NCI-H187 treated with DMSO at 0.1 percent for 48 hours (cell line): ENCODE results near the gene GNAL.

Experiments used
- DNase-seq: peaks from one replicate; lab custom pipeline; 2025; lab: John Stamatoyannopoulos, UW

GNAL gene

GRCh38 chr18:11762429-11762828, 73.4 kb downstream of the GNAL start:
- DNase-seq: no peak

GRCh38 chr18:11767329-11767728, 78.3 kb downstream of the GNAL start:
- DNase-seq: no peak

- DNase-seq: no peak
Measured at GRCh38 chr18:11767935-11768334, 78.9 kb downstream of the GNAL start.

GRCh38 chr18:11775436-11776174, 86.5 kb downstream of the GNAL start:
- DNase-seq: no peak

- DNase-seq: no peak
Measured at GRCh38 chr18:11780042-11780441, 91.0 kb downstream of the GNAL start.

DNA sequence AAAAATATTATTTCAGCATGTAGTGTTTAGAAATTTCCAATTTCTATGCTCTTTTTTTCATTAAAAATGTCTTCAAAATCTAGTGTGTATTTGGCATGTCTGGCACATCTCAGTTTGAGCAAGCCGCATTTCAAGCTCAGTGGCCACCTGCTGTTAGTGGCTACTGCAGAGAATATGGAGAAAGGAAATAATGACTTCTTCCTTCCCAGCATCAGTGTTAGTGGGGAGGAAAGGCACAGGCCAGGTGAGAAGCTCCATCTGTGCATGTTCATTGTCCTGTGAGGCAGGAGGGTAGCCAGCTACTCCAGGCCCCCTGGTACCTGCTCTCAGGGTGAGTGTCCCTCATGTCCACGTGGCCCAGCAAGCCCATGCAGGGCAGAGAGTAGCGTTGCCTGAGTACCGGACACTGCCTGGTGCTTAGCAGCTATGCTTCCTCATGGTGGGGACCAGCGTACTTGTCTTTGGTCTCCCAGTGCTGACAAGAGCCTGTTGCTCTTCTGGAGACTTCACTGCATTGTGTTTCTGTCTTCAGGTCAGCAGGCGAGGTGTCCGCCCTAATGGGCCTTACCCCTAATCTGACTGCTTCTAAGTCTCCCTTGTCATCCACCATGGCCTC, 94.8 kb downstream of the GNAL start:
- DNase-seq: no peak

DNA sequence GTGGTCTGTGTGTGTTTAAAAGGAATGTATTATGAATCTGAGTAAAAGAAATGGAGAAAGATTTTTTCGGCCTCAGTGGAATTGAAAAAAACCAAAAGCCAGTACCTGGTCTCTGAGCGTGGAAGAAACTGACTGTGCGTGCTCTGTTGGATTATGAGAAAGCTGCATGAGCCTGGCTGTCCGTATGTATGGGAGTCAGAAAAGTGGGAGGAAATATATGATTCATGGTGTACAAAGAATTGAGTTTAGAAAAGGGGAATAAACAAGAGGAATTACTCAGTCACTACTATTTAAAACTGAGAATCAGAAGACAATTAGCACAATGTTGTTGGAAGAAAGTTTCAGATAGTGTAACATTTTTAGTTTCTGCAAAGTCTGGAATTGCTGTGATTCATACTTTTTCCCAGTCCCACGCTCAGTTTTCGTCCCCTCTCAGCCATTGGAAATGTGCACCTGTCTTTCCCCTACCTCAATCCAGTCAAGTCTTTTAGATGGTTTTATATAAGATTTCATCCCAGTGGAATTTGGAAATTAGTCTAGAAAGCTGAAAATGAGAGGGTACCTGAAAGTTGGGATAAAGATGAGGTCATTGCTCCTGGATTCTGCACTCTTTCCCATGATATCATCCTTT, 95.7 kb downstream of the GNAL start:
- no peak for DNase-seq

DNA sequence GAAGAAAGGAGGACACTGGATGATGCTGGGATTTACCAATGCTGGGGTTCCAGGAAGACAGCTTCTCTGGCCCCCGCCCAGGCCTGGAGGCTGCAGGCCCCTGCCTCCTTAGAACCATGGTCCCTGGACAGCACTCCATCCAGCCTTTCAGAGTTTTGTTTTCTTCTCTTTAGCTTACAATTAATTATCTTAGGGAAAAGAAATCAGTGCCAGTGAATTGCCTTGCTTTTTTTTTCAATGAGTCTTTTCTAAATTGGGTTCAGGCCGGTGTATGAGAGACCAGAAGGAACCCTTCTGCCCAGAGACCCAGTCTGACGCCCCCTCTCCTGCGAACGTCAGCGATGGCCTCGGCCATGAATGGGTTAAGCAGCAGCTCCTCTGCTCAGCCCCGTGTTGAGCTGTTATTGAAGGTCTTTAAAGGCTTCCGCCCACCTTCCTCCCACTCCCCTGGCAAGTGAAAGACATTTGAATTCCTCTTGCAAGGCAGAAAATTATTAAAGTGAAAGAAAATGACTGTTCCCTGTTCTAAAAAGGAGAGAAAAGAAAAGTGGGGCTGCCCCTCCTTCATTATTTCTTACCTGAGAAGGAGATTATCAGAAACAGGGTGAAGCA, 96.5 kb downstream of the GNAL start:
- DNase-seq: no peak

- DNase-seq: no peak
Measured at GRCh38 chr18:11789716-11790510, 100.8 kb downstream of the GNAL start.

DNA sequence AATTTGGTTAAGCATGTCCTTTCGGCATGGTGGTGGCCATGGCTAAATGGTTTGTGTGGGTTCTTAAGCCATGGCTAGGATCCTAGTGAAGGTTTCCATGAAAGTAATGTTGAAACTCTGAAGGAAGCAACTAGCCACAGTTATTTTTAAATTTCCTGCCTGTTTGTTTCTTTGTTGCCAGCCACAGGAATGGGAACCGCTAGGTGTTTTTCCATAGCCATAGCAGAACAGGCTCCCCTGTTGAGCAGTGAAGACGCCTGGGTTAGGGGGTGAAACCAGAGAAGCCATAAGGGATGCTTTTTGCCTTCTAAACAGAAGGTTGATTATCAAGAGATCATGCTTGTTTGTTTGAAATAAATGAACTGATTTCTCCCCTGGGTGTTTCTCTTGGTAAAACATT, 102.1 kb downstream of the GNAL start:
- DNase-seq: no peak

DNA sequence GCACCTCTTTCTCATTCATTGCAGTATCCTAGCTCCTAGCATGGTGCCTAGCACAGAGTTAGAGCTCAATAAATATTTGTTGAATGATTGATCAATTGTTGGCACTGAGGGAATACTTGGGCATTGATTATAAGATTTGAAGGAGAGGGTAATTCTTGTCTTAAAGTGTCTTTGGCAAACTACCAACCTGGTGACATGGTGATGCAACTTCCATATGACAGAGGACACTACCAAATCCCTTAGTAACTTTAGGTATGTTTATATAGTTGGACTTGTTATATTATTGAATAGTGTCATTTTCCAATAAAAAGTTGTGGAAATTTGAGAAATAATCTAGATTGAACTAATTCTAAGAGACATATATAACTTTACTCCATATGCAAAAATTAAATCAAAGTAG, 103.6 kb downstream of the GNAL start:
- no peak for DNase-seq

DNA sequence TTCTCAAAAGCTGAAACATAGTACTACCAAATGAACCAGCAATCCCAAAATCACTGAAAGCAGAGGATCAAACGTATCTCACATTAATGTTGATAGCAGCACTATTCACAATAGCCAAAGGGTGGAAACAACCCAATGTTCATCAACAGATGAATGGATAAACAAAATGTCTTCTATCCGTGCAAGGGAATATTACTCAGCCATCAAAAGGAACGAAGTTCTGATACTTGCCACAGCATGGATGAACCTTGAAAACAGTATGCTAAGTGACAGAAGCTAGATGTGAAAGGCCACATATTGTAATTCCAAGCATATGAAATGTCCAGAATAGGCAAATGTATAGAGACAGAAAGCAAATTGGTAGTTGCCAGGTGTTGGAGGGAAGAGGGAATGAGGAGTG, 105.1 kb downstream of the GNAL start:
- no peak for DNase-seq

GRCh38 chr18:11795916-11796315, 106.9 kb downstream of the GNAL start:
- DNase-seq: no peak

DNA sequence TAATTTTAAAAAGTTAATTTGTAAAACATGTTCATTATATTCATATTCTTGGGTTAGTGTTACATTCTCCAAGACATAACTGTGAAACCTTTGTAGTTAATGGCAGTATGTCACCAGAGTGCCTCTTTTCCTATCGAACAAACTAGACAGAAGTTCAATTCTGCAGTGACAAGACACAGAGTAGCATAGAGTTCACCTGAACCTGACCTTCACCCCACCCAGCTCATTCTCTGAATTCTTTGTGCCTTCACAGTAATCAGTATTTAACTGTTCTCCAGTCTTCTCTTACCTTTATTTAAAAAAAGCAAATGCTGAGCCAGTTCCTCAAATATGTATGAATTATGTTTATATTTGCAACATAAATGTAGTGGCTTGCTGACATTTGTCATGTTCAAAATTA, 109.2 kb downstream of the GNAL start:
- DNase-seq: no peak

DNA sequence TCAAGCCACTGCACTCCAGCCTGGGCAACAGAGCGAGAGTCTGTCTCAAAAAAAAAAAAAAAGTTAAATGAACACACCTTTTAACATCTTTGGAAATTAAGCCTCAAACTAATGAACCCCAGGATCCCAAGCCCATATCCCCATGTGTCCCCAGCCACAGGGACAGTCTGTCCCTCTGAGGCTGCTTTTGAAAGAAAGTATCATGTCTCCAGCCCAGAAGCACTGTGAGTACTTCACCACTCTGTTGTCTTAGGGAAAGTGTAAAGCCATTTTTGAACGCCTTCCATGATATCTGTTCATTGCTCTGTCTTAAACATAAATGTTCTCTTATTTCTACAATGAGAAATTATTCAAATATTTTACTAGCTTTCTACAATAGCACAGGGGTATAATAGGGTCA, 110.0 kb downstream of the GNAL start:
- no peak for DNase-seq

DNA sequence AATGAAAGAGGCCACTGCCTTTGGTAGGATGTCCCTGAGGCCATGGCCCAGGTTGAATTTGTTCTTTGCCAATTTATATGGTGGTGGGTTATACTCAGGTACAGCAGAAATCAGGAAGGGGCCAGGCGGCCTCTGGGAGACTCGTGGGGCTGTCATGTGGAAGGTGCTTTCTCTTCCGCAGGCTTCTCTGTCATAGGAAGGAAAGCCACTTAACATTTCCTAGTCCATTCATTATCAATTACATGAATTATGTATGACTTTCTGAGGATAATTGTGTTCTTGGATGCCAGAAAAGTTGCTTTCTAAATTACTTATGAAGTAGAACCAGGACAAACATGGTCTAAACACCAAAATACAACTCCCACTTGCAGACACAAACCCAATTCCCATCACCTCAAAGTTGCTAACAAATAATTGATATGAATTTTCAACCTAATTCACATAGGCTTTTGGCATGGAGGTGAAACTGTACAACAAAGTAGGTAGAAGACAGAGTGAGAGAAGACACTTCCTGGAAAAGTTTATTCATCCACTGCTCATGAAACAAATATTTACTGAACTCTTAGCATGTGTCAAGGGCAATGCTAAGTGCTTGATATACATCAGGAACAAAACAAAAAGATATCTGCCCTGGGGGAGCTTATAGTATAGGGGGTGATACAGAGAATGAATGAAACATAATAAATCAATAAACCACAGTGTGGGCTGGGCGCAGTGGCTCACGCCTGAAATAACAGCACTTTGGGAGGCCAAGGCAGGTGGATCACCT, 111.7 kb downstream of the GNAL start:
- DNase-seq: no peak

DNA sequence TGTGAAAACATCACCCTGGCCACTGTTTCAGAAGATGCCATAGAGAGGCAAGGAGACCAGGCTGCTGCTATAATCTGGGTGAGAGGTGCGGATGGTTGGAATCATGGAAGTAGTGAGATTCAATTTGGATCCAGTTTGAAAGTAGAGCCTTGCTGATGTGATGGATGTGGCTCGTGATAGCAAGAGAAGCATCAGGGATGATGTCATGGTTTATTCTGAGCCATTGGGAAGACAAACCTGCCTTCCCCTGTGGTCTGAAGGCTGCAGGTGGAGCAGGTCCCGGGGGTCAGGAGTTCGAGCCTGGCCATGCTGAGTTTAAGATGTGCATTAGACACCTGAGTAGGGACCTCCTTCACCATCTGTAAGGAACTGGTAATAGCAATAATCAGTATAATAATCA, 112.5 kb downstream of the GNAL start:
- DNase-seq: no peak

DNA sequence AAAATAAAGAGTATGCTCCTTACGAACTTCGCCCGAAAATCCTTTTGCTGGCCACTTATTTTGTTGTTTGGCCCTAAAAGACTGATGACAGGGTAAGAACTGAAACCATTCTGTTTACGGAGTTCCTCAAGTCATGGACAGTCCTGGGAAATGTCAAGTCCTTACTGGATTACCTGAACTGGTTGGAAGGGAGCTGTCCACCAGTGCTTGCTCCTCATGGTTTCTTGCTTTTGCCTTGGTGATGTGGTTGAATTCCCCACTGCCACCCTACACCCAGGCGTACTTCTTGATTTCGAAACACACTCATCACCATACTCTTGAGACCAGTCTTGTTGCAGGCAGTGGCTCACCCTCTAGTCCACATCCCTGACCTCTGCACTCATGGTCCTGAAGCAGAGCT, 113.1 kb downstream of the GNAL start:
- no peak for DNase-seq

DNA sequence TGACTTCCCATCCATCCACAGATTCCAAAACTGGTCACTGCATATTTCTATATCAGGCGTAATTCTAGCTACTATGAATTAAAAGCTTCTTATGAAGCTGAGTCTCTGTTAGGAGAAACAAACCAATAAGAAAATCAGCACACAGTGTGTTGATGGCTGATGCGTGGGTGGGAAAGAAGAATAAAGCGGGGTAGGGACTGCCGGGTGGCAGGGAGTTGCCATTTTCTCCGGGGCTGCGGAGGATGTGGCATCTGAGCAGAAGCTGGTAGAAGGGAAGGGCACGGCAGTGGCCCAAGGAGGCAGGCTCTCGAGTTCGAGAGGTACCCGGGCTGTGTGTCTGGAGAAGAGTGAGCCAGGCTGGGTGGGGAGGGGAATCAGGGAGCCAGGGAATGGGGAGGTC, 113.5 kb downstream of the GNAL start:
- no peak for DNase-seq

- no peak for DNase-seq
Measured at GRCh38 chr18:11807233-11807632, 118.2 kb downstream of the GNAL start.

DNA sequence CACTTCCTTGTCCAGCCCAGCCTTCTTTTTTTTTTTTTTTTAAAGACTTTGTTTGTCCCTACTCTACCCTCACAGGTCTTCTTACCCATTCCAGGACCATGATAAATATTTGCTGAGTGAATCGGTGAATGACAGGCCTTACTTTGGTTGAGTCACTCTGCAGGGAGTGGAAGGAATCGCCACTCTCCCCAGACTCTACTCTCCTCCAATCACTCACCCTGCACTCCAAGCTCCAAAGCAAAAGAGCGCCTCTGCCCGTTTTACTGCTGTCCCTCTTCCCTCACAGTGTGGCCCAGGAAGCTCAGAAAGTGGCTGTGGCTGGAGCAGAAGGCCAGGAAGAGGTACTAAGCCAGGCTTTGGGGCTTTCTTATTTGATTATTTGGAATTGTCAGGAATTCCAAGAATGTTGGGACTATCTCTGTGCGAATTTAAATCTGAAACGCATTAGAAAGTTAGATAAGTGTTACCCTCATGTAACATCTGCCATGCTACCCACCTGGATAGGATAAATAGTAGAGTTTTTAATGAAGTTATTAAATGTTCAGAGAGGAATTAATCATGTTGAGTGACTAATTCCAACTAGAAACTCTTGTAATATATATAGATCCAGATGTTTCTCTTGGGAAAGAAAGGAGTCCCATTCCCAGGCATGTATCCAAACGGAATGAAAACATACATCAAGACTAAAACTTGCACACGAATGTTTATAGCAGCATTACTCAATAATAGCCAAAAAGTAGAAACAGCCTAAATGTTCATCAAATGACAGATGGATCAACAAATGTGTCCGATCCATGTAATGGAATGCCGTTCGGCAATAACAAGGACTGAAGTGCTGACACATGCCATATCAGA, 119.2 kb downstream of the GNAL start:
- no peak for DNase-seq
